GM18873 (cell line): ENCODE measurements around the gene LRRC32.

Experiments
- ATAC-seq: cut with Tn5 transposase; IDR thresholded peaks from one replicate; pipeline ENCODE4 v1.9.1; 2021; ENCODE audit warnings: mild to moderate bottlenecking, moderate library complexity, moderate number of reproducible peaks; ENCODE audit not compliant: unreplicated experiment, low FRiP score

LRRC32 gene

GRCh38 chr11:76700177-76701100 lies 29.9 kb upstream of the LRRC32 start:
- ATAC-seq, result no peak

DNA sequence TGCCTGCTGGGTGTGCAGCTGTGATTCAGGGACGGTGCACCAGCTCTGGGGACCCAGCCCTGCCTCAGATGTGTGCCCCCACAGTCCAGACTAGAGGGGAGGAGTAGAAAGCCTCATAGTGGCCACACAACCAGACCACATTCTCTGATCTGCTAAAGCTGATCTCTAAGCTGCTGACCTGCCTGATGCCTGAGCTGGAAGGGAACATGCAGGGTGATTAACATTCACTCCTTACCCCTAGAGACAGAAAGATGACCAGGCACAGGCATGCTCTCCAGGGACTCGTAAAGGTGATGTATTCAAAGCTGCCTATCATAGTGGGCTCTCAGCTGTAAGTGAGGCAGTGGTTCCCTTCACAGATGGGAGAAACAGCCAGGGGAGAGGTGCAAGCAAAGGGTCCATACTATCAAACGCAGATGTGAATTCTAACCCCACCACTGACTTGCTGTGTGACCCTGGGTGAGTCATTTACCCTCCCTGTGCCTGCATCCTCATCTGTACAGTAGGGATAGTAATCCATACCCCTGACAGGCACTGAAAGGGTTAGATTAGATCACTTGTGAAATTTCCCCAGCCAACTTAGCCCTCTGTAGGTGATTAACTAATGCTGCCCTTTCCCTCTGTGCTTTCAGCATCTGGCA lies 29.0 kb upstream of the LRRC32 start:
- ATAC-seq, result no peak

GRCh38 chr11:76698321-76699043 lies 27.9 kb upstream of the LRRC32 start:
- no peak for ATAC-seq

- no peak for ATAC-seq
These were observed 26.2 kb upstream of the LRRC32 start for GRCh38 chr11:76696756-76697155.

DNA sequence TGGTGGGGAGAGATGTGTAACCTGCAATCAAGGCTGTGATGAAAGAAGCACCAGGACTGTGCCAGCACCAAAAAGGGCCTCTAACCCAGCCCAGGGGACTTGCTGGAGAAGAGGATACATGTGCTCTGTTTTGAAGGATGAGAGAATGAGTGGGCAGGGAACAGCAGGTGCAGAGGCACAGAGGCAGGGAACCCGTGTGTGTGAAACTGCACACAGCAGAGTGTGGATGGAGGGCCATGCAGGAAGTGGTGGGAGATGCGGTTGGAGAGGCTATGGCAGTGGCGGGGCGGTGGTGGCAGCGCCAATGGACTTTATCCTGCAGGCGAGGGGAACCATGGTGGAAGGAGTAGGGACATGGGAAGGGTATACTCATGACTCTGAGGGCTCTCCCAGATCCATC lies 25.2 kb upstream of the LRRC32 start:
- ATAC-seq, result no peak

GRCh38 chr11:76695133-76695532 lies 24.6 kb upstream of the LRRC32 start:
- no peak for ATAC-seq

- ATAC-seq, result no peak
These were observed 24.1 kb upstream of the LRRC32 start for GRCh38 chr11:76694664-76695063.

DNA sequence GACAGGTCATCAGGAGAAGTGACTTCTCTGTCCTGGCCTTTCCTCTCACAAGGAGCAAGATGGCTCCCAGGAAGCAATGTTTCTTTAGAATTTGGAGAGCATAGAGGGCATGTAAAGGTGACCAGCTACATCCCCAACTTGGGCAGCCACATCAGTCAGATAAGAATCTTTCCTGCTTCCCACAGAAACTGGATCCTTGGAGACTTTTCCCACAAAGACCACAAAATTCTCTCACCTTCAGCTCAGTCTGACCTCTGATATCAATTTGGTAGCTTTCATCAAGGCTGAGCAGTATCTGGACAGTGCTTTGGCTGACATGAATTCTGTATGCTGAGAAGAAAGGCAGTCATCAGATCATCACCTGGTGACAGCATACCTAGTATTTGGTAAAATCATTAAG lies 23.3 kb upstream of the LRRC32 start:
- no peak for ATAC-seq

DNA sequence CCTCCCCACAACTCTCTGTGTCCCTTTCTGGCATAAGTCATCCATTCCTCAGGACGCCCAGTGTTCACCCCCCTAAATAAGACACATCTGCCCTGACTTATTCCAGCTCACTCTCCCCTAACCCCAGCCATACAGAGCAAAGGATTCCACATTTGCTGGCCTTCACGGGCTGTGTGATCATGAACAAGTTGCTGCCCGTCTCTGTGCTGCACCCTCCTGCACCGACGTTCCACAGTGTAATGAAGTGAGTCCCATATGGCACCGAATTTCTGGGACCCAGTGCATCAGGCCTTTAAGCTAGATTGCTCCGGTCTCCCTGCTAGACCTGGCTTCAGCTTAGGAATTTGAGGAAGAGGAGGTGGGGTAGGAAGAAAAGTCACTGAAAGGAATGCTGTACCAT lies 22.4 kb upstream of the LRRC32 start:
- ATAC-seq, result no peak

GRCh38 chr11:76691655-76692054 lies 21.1 kb upstream of the LRRC32 start:
- no peak for ATAC-seq

GRCh38 chr11:76690736-76691135 lies 20.2 kb upstream of the LRRC32 start:
- no peak for ATAC-seq

GRCh38 chr11:76689313-76690260 lies 19.0 kb upstream of the LRRC32 start:
- ATAC-seq, result no peak

- no peak for ATAC-seq
These were observed 17.6 kb upstream of the LRRC32 start for GRCh38 chr11:76688146-76688545.

GRCh38 chr11:76686261-76687079 lies 15.9 kb upstream of the LRRC32 start:
- ATAC-seq, result no peak

DNA sequence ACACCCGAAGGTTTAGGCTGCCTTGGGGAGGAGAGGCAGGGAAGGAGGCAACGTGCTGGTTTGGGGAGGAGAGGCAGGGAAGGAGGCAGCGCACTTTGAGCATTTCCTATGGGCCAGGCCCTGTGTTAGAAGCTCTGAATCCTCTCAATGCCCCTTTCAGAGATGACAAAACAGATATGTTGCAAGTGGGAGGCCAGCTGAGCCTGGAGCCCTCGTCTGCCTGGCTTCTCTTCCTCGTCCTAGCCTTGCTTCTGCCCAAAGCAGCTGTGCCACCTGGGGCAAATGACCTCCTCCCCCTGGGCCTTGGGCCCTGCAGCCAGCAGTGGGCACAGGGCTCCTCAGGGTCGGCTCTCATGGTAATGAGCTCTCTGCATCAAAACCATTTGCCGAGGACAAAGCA lies 15.3 kb upstream of the LRRC32 start:
- ATAC-seq, result no peak

DNA sequence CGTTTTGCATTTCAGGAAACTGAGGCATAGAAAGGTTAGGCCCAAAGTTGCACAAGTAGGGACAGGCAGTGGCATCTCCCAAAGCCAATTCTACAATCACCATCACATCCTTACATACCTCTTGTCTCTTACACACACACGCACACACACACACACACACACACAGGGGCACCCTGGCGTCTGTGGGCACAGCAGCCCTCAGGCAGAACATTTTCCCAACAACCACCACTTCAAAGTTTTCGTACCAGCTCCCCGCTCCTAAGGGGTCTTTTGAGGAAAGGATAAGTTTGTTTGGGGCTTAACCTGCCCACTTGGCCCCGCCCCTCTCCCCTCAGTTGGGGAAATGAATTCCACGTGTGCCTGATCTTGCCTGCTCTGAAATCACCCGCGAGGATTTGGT lies 14.7 kb upstream of the LRRC32 start:
- no peak for ATAC-seq

DNA sequence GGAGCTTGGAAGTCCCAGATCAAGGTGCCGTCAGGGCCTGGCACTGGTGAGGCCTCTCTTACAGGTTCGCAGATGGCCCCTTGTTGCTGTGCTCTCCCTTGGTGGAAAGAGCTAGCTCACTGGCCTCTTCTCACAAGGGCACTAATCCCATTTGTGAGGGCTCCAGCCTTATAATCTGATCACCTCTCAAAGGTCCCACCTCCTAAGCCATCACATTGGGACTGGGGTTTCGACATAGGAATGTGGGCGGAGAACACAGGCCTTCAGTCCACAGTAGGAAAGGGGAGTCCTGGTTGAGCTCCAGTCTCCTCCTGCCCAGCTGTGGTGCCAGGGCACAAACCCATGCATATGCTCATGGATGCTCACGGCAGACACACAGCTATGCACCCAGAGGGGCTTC lies 14.0 kb upstream of the LRRC32 start:
- ATAC-seq, result no peak

DNA sequence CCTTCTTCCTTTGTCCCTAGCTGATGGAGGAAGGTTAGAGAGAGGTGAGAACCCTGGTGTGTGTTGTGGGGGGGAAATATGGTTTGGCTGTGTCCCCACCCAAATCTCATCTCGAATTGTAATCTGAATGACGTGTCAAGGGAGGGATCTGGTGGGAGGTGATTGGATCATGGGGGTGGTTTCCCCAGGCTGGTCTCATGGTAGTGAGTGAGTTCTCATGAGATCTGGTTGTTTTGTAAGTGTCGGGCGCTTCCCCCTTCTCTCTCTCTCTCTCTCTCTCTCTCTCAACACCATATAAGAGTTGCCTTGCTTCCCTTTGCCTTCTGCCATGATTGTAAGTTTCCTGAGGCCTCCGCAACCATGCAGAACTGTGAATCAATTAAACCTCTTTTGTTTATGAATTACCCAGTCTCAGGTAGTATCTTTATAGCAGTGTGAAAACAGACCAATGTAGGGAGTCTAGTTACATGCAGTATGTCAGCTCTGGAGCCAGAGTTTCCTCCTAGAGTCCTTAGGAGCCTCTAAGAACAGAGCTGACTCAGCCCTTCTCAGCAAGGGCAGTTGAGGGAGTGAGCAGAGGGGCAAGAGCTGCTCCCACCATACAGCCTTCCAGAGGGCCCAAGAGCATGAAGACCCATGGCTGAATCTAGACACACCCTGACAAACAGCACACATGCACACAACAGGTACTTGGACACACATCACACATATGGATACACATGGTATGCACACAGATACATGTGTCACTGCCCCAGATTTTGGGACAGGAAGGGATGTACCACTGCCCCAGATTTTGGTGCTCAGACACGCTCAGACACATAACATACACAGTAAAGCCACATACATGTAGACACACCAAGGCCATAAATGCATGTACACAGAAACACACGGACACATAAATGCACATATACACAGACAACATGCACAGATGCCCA lies 12.9 kb upstream of the LRRC32 start:
- ATAC-seq, result no peak
